ENCODE measurements around the gene BCL10. TPM values are rescaled to one million over a fixed set of nuclear protein-coding genes. Genes with fewer than 3 reads are reported as not detected.

Gene BCL10
- total RNA-seq, 1 experiment from 2014 or later: 26.1 TPM

DNA sequence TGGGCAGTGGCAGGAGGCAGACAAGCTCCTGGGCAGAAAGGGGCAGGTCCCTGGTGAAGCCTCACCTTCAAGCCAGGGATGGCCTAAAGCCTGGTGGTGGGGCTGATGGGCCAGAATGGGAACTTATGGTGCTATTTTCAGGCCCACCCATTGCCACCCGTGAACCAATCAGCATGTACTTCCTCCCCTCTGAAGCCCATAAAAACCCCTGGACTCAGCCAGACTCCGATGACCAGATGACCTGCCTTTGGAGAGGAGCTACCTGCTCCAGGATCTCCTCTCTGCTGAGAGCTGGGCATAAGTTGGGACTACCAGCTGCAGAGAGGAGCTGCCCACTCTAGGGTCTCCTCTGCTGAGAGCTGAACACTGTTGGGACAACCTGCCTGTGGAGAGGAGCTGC is 7.8 kb upstream of the BCL10 start:
- H3K4ac ChIP-seq (ENCODE audit: low read depth, low read length): no peak overlapping the region
- no peak overlapping the region for H4K8ac ChIP-seq (replicated peaks; ENCODE audit: insufficient read length, low read depth, low read length)
- no peaks in the 10 kb centered on the region for H3K27me3 ChIP-seq (ENCODE audit: insufficient read depth, low read length)
- no CpG with 5 or more reads among the region's 2 CpGs for WGBS (ENCODE audit: extremely low coverage, insufficient read length, low lambda C conversion rate)
- Mint-ChIP-seq H3K4me3 (no peak overlapping the region), H3K4me1 (peaks cover 23% of the 10 kb centered on the region in 2 experiments), H3K9me3 (no peaks in the 10 kb centered on the region), H3K27ac (no peak overlapping the region), H3K36me3 (ENCODE audit: insufficient read depth in 1 of 3, low read depth in 3 of 3) (no peaks in the 10 kb centered on the region), H3K27me3 (ENCODE audit: low read depth) (no peaks in the 10 kb centered on the region)
- no peak overlapping the region for H2BK5ac ChIP-seq (ENCODE audit: insufficient read length, low read length)
- H3K79me1 ChIP-seq (ENCODE audit: insufficient read depth, low read depth, low read length, poor library complexity, severe bottlenecking): no peaks in the 10 kb centered on the region
- H3K14ac ChIP-seq (ENCODE audit: insufficient read depth, low read length): no peak overlapping the region
- no peak overlapping the region for H3K9ac ChIP-seq (ENCODE audit: extremely low read depth, insufficient read length, low read length)
- no peaks in the 10 kb centered on the region for H3K23me2 ChIP-seq (ENCODE audit: insufficient read length, low read depth, low read length, poor library complexity, severe bottlenecking)
- H3K79me2 ChIP-seq (ENCODE audit: insufficient read depth, low read length): no peaks in the 10 kb centered on the region
- DNase-seq: no peak
- H2BK20ac ChIP-seq (ENCODE audit: low read depth, low read length, poor library complexity, severe bottlenecking): no peak overlapping the region
- TF ChIP-seq, protein P1, sequence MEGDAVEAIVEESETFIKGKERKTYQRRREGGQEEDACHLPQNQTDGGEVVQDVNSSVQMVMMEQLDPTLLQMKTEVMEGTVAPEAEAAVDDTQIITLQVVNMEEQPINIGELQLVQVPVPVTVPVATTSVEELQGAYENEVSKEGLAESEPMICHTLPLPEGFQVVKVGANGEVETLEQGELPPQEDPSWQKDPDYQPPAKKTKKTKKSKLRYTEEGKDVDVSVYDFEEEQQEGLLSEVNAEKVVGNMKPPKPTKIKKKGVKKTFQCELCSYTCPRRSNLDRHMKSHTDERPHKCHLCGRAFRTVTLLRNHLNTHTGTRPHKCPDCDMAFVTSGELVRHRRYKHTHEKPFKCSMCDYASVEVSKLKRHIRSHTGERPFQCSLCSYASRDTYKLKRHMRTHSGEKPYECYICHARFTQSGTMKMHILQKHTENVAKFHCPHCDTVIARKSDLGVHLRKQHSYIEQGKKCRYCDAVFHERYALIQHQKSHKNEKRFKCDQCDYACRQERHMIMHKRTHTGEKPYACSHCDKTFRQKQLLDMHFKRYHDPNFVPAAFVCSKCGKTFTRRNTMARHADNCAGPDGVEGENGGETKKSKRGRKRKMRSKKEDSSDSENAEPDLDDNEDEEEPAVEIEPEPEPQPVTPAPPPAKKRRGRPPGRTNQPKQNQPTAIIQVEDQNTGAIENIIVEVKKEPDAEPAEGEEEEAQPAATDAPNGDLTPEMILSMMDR (conservative IDR thresholded peaks at IDR 0.05): no peak
- no peak overlapping the region for H2AK5ac ChIP-seq (ENCODE audit: insufficient read length, low read length)
- H2AFZ ChIP-seq (ENCODE audit: low read length): no peak overlapping the region
- H2BK15ac ChIP-seq (ENCODE audit: low read depth, low read length): no peak overlapping the region
- no peaks in the 10 kb centered on the region for H3K4me1 ChIP-seq (ENCODE audit: insufficient read depth, low read length)
- H3K9me3 ChIP-seq (ENCODE audit: control insufficient read depth, low read depth, low read length): no peaks in the 10 kb centered on the region
- H2BK12ac ChIP-seq (ENCODE audit: insufficient read length, low read depth, low read length): no peak overlapping the region
- H3T11ph ChIP-seq (ENCODE audit: low read length): no peak overlapping the region
- H3K18ac ChIP-seq (ENCODE audit: insufficient read length, low read depth, low read length): no peak overlapping the region
- no peak overlapping the region for H3K23ac ChIP-seq (ENCODE audit: insufficient read length, low read depth, low read length)
- H3K4me2 ChIP-seq (ENCODE audit: insufficient read depth, insufficient read length, low read length): no peak overlapping the region
- no peak overlapping the region for H4K5ac ChIP-seq (ENCODE audit: insufficient read length, low read depth, low read length)
- H4K20me1 ChIP-seq (ENCODE audit: control insufficient read depth, insufficient read depth, insufficient read length): no peaks in the 10 kb centered on the region
- H3K56ac ChIP-seq (ENCODE audit: insufficient read length, low read depth, low read length): no peak overlapping the region
- H4K91ac ChIP-seq (ENCODE audit: insufficient read length, low read depth, low read length): no peak overlapping the region
- no peak overlapping the region for H3K27ac ChIP-seq (ENCODE audit: insufficient read length, low read depth, low read length)
- H2BK120ac ChIP-seq (ENCODE audit: low read depth, low read length, poor library complexity, severe bottlenecking): no peak overlapping the region

All from H9 (cell line).